ENCODE data around the gene KRTAP10-10. TPM values are rescaled to one million over a fixed set of nuclear protein-coding genes. Genes with fewer than 3 reads are reported as not detected.
"Not testable (repeated sequence)": the region's sequence is repeated elsewhere in the genome, so short reads cannot be mapped to it uniquely, and the experiment has no call there.

KRTAP10-10 gene
- total RNA-seq, 1 donor from 2014 or later, result not detected

DNA sequence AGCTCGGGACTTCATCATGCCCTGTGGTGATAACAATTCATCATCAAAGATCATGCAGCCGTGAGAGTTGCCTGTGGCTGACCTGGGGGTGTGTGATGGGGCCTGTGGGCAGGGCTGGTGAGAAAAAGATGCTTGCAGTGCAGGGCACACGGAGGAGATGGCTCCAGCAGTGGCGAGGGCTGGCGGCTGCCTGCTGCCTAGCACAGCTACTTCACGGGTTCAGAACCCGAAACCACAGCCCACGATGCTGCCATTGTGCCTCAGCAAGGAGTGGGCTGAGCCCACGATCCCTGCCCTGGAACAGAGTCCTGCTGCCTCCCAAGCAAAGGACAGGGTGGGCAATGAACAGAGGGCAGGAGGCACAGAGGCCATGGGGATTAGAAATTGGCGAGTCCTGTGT is 10.9 kb upstream of the KRTAP10-10 start:
- DNase-seq (ENCODE audit: low read depth), result no peak

DNA sequence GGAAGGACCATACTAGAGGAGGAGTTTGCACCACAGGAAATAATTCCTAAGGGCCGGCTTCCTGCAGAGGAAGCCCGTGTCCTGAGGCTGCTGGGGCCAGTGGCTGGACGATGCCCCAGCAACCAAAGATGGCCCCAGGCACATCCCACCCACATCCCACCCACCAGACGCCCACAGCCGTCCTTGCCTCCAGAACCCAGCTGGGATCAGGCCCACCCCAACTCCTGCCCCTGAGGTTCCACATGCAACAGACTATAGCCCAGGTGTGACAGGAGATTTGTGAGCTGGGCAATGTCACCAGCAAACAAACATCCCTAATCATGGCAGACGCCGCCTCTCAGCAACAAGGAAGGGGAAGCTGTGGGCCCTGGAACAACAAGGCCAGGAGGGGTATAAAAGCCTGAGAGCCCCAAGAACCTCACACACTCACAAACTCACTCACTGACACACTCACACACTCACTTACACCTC is 10.4 kb upstream of the KRTAP10-10 start, which contains the start of gene KRTAP10-9:
TSS of gene KRTAP10-9 (plus strand) at position 421 of the 471 bp plus-strand sequence. CDS start 79 bp downstream, outside the sequence.
- no peak for DNase-seq (ENCODE audit: low read depth)

DNA sequence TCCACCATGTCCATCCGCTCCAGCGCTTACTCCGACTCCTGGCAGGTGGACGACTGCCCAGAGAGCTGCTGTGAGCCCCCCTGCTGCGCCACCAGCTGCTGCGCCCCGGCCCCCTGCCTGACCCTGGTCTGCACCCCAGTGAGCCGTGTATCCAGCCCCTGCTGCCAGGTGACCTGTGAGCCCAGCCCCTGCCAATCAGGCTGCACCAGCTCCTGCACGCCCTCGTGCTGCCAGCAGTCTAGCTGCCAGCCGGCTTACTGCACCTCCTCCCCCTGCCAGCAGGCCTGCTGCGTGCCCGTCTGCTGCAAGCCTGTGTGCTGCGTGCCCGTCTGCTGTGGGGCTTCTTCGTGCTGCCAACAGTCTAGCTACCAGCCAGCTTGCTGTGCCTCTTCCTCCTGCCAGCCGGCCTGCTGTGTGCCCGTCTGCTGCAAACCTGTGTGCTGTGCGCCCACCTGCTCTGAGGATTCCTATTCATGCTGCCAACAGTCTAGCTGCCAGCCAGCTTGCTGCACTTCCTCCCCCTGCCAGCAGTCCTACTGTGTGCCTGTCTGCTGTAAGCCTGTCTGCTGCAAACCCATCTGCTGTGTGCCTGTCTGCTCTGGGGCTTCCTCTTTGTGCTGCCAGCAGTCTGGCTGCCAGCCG is 9.9 kb upstream of the KRTAP10-10 start:
- DNase-seq (ENCODE audit: low read depth), result not testable (repeated sequence)

DNA sequence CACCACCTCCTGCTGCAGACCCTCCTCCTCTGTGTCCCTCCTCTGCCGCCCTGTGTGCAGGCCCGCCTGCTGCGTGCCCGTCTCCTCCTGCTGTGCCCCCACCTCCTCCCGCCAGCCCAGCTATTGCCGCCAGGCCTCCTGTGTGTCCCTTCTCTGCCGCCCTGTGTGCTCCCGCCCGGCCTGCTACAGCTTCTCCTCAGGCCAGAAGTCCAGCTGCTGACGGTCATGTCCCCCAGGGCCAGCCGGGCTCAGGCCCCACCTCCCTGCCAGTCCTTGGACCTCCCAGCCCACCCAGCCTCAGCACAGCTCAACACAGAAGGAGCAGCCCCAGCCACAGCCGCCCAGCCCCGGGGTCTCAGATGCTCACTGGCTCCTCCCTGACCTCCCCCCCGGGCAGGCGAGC is 9.3 kb upstream of the KRTAP10-10 start:
- not testable (repeated sequence) for DNase-seq (ENCODE audit: low read depth)

DNA sequence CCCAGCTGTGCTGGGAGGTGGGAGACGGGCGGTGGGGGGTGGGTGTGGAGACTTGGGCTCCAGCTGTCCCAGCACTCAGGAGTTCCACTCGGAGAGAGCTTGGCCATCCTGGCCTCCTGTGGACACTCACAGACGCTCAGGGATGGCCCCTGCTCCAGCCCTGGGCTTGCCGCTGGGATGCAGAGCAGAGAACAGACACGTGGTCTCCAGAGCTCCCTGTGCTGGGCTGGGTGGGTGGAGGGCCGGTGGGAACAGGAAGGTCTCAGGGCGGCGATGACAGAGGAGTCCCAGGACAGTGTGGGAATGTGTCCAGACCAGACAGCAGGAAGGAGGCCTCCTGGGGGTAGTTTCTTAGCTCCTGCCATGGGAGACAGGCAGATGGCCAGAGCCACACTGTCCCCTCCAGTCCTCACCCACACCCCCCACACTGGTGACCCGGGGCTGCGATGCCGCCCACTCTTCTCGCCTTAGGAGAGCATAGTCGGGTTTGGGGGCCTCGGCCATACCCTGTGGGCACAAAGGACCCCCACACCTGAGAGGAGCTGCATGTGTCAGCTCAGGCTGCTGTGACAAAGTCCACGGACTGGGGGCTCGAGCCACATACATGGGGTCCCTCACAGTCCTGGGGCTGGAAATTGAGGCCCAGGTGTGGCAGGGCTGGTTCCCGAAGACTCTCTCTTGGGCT is 8.3 kb upstream of the KRTAP10-10 start:
- no peak for DNase-seq (ENCODE audit: low read depth)

DNA sequence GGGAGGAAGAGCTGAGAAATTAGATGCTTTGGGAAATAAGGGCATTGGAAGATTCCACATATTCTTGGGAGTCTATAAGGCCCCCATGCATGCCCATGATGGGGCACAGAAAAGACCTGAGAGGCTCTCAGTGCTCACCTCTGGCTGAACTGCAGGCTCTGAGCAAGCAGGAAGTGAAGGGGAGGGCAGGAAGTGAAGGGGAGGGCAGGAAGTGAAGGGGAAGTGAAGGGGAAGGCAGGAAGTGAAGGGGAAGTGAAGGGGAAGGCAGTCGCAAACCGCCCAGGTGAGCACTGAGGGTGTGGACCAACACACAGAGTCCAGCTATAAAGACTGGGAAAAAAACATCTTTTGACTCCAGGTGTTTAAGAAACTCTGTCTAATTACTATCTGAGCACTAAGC is 6.7 kb upstream of the KRTAP10-10 start:
- no peak for DNase-seq (ENCODE audit: low read depth)

DNA sequence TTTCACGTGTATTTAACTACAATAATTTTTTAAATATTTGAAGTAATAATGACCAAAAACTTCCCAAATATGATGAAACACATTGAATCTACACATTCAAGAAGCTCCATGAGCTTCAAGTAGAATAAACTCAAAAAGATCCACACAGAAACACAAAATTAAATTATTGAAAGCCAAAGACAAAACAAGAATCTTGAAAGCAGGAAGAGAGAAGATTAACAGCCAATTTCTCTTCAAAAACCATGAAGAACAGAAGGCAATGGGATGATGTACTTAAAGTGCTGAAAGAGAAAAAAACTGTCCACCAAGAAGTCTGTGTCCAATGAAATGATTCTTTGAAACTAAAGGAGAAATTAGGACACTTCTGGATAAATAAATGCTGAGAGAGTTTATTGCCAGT is 5.1 kb upstream of the KRTAP10-10 start:
- no peak for DNase-seq (ENCODE audit: low read depth)

DNA sequence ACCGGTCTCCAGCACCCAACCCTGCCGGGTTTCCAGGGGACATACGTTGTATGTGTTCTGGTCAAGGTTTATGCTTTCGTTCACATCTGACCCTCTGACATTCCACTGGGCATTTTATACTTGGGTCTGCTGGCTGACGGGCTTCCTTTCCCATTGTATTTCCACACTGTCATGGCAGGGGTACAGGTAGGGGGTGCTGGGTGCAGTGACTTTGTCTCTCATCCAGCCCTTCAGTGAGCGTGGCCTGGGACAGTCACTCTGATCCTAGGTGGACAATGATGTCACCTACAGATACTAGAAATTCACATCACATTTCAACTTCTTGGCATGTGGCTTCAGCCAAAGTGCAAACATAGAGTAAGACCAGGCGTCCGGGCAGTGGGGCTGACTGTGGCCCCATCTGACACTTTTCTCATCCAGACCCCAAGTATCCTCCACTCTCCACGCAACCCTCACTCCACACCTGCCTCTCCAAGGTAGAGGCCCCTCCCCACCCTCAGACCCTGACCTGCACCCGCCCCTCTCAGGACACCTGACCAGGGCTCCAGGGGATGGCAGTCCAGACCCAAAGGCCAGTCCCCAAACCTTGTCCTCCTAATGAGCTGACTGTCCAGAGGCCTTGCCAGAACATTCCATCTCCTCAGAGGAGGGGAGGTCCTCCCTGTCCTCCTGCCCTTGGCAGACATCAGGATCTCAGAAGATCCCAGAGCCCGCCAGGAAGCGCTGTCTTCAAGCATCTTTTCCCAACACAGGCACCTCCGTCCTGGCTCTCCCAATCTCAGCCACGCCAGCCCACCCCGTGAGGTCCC is 743 bp upstream of the KRTAP10-10 start:
- no peak for DNase-seq (ENCODE audit: low read depth)

DNA sequence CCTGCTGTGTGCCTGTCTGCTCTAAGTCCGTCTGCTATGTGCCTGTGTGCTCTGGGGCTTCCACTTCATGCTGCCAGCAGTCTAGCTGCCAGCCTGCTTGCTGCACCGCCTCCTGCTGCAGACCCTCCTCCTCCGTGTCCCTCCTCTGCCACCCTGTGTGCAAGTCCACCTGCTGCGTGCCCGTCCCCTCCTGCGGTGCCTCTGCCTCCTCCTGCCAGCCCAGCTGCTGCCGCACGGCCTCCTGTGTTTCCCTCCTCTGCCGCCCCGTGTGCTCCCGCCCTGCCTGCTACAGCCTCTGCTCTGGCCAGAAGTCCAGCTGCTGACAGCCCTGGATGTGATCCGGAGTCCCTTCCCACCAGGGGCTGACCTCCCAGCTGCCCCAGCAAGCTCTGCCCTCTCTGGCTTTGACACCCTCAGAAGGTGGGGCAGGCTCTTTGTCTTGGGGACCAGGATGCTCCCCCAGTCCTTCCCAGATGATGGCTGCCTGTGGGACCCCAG is 744 bp downstream of the KRTAP10-10 start:
- not testable (repeated sequence) for DNase-seq (ENCODE audit: low read depth)

DNA sequence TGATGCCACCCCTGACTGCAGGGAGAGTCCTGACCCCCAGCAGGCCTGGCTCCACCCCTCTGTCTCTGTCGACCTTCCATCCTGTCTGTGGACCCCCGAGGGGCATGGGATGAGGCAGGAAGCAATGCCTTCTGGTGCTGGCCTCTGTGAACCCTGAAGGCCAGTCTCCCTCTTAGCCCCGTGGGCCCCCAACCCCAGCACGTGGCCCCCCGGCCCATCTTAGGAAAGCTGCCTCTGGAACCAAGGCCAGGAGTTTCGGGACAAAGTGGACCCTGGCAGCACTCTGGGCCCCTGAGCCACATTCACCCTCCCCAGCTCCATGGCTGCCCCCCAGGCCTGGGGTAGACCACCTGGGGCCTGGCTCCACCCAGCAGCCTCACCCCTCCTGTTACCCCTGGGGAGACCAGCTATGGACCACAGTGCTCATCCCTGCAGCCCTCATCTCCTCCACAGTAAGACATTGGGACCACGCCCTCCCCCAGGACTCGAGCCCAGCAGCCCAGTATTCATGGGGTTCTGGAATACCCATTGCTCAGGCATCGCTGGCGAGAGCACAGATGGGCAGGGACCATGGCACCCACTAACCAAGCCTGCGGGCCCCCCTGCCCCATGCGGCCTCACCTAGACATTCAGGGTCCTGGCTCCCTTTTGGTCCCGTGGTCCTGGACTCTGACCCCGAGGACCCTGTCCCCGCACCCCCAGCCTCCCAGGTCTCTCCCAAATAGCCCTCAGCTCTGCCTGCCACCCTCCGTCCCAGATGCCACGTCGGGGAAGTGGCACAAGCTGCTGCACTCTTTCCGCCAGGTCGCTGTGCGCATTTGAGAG is 1.6 kb downstream of the KRTAP10-10 start:
- DNase-seq (ENCODE audit: low read depth), result not testable (repeated sequence)

DNA sequence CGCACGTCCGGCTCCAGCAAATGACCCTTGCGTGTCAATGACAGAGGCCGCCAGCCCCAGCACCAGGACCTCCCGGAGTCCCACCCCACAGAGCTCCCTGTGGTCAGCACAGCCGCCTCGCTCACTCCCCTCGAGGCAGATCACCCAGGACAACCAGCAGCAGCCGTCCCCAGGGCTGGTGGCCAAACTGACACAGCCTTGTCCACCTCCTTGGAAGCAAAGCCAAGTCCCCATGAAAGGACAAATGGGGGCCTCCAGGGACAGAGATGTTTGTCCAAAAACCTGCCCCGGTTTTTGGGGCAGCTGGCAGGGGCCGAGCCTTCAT is 2.1 kb downstream of the KRTAP10-10 start:
- no peak for DNase-seq (ENCODE audit: low read depth)

DNA sequence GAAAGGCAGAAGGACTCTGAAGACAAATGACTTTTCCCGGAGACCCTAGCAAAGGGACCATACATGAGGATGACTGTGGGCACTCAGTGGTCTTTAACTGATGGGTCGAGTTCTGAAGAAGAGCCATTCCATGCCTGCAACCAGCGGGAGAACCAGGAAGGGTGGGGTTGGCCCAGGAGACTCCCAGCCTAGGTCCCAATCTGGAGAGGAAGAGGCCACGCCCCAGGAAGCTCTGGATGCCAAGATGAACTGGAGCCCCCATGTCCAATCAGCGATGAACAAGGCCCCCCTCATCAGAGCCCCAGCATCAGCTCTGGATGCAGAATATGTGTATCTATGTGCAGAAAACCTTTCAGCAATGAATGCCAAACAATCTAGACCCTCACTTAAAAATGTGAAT is 3.6 kb downstream of the KRTAP10-10 start:
- DNase-seq (ENCODE audit: low read depth), result no peak

DNA sequence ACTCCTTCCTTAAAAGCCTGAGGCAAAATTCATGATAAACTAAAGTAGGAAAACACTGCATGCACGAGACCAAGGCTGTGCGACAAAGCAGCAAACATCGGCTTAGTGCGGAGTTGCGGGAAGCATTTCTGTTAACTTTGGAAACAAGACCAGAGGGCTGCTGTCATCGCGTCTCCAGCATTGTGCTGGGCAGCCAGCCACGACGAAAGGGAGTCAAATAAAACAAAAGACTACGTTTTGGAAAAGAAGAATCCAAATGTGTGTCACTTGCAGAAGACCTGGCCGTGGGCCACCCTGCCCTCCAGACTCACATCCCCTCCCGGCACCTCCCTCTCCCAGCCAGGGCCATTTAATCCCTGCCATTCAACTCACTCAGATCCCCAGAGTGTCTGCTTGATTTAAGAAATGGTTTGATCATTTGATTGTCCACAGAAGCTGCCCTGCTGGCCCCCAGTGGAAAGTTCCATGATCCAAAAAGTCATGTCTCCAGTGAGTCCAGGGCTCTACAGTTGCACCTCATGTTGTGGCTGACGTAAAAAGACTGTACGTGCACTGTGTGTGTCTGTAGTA is 6.7 kb downstream of the KRTAP10-10 start:
- no peak for DNase-seq (ENCODE audit: low read depth)

DNA sequence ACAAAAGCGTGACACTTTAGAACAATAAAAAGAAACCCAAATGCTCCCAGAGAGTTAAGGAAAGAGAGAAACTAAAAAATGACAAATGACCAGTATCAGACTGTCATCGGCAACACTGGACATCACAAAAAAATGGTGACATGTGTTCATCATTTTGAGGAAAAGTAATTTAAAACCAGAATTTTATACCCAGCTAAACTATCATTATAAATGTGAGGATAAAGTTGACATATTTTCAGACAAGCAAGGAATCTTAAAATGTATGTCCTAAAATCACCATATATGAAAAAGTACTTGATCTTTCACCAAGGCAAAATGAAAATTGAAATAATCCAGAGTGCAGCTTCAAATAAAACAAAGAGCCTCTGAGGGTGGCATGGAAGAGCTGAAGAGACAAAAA is 7.7 kb downstream of the KRTAP10-10 start:
- DNase-seq (ENCODE audit: low read depth), result no peak

DNA sequence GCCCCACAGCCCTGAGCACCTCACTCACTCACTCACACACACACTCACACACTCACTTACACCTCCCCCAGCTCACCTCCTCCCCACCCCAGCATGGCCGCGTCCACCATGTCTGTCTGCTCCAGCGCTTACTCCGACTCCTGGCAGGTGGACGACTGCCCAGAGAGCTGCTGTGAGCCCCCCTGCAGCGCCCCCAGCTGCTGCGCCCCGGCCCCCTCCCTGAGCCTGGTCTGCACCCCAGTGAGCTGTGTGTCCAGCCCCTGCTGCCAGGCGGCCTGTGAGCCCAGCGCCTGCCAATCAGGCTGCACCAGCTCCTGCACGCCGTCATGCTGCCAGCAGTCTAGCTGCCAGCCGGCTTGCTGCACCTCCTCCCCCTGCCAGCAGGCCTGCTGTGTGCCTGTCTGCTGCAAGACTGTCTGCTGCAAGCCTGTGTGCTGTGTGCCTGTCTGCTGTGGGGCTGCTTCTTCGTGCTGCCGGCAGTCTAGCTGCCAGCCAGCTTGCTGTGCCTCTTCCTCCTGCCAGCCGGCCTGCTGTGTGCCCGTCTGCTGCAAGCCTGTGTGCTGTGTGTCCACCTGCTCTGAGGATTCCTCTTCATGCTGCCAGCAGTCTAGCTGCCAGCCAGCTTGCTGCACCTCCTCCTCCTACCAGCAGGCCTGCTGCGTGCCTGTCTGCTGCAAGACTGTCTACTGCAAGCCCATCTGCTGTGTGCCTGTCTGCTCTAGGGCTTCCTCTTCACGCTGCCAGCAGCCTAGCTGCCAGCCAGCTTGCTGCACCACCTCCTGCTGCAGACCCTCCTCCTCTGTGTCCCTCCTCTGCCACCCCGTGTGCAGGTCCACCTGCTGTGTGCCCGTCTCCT is 9.4 kb downstream of the KRTAP10-10 start, which contains the start of gene KRTAP10-11:
TSS of gene KRTAP10-11 (plus strand) at position 49 of the 856 bp plus-strand sequence. CDS start at position 94, 45 bp downstream.
- not testable (repeated sequence) for DNase-seq (ENCODE audit: low read depth)

DNA sequence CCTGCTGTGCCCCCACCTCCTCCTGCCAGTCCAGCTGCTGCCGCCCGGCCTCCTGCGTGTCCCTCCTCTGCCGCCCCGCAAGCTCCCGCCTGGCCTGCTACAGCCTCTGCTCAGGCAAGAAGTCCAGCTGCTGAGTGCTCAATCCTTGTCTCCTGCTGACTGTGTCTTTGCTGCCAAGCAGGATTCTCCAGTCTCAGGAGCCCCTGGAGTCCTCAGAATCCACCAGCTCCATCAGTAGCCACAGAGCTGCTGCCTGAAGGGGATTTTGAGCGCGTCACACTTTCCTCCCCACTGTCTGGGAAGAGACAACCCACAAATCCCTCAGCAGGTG is 10.0 kb downstream of the KRTAP10-10 start:
- DNase-seq (ENCODE audit: low read depth), result no peak

DNA sequence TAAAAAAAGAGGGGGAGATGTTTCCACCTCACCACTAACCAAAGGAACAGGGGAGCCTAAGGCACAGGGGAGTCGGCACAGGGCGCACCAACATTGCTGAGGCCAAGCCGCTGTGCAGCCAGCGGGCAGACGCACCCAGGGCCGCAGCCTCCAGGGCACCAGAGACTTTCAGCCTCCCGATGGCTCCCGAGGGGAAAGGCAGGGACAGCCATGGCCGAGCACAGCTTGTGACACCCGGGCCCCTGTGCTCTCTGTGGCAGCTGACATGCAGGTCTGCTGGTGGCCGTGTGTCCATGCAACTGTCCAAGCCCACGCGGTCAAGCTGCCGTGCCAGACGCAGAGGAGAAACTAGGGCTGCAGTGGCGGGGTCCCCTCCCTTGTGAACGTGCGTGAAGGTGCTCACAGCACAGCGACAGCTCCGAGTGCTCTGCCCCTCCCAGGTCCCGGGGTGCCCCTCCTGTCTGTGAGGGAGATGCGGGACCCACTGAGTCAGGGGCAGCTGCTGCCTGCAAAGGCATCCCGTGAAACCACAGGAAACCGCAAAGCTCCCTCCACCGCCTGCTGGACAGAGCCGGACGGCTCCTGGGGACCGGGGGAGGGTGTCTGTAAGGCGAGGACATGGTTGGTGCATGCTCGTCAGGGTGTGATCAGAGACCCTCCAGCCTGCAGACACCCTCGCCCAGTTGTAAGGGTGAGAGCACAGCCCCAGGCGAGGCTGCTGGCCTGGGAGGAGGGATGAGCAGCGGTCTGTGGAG is 11.6 kb downstream of the KRTAP10-10 start:
- no peak for DNase-seq (ENCODE audit: low read depth)

DNA sequence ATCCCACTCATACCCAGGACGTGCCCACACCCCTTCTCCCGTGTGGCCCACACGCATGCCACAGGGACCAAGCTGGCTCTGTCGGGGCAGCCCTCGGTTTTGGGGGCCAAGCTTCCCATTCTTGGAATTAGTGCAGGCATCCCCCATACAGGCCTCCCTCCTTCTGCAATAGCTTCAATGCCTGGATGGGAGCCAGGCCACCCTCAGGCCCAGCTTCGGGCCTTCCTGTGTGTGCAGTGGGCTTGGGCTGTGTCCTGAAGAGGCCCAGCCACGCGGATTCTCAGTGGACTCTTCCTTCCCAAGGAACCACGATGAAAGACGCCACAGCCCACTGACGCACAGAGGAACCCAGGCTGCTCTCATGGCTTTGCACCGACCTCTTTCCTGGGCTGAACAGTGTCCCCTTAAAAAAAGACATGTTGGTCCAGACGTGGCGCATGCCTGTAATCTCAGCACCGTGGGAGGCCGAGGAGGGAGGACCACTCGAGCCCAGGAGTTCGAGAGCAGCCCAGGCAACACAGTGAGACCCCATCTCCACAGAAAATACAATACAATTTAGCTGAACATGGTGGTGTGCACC is 12.5 kb downstream of the KRTAP10-10 start:
- DNase-seq (ENCODE audit: low read depth), result no peak

Data from renal cortical epithelial cell (primary cell).